BJ (cell line): ENCODE results near the gene KLF5. TPM values are rescaled to one million over a fixed set of nuclear protein-coding genes. Genes with fewer than 3 reads are reported as not detected.
A peak's percentile ranks its signal among the peaks of the same experiment; 100 is the strongest.

Source experiments
- CTCF ChIA-PET: fragments of 350-600 bp; formaldehyde crosslinking; extraction: SDS; loops from one replicate; lab custom pipeline; 2021; ENCODE audit warnings: antibody characterized with exemption, inconsistent platforms; lab: Yijun Ruan, JAX
- POLR2A ChIA-PET: fragments of 300-600 bp; sonication (Branson Sonifier 250); formaldehyde crosslinking; extraction: SDS; loops from one replicate; lab custom pipeline; 2021; ENCODE audit warnings: antibody characterized with exemption; lab: Charles Lee
- DNase-seq: peaks from one replicate; pipeline ENCODE4 v3.0.0-alpha.2; 2011; ENCODE audit warnings: low read depth
- H3K27me3 ChIP-seq: 2 replicates; pipeline ENCODE4 v1.6.0; 2011; ENCODE audit warnings: low read length; ENCODE audit not compliant: control insufficient read depth, insufficient read depth
- H3K36me3 ChIP-seq: 2 replicates; pipeline ENCODE4 v1.5.1; 2011; ENCODE audit warnings: low read length; ENCODE audit not compliant: control insufficient read depth, insufficient read depth
- H3K4me3 ChIP-seq: 2 replicates; pipeline ENCODE4 v1.5.1; 2011; ENCODE audit warnings: low read depth, mild to moderate bottlenecking, control low read depth, low read length
- polyA plus RNA-seq: library from polyadenylated mRNA; depleted of rRNA; stranded (reverse); fragments of >200 nt; gene quantifications from 2 replicates; pipeline ENCODE4 v1.2.3, GENCODE V29; 2011
- TF ChIP-seq, protein P1 (sequence below): IDR thresholded peaks from 2 replicates; pipeline ENCODE4 v1.5.1; 2011; ENCODE audit warnings: low read depth, mild to moderate bottlenecking, control low read depth, inconsistent platforms, low read length, moderate library complexity; ENCODE audit not compliant: insufficient read depth

Gene KLF5
- polyA plus RNA-seq, 1 experiment: 26.7 TPM

DNA sequence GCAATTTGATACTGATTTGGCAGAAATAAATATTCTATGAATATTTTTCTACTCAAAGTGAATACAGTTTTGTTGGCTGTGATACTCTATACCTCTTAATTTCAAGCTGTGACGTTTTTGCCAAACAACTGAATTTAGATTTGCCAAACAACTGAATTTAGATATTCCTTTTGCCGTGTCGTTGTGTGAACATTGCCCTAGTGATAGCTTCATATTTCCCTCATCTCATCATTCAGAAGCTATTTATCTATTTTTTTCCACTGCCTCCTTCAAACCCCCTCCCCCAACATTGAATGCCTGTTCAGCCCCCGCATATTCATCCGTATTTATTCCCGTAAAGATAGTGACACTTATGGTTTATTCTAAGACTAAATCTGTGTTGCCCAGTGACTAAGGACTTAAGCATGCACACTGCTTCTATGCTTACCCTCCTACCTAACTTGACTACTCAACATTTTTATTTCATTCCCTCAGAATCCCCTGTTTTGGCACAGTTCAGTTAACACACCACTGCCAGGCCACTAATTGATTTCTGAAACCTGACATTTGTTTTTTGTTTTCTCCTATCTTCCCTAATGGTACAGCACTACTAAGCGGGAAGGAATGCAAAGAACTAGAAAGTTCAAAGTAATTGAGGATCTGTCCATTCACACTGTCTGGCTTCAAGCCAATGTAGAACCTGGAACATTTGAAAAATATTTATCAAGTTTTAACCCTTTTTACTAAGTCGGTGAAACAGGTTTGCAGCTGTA lies 2.8 kb upstream of the KLF5 start:
- DNase-seq: no peak
- no peak overlapping the region for H3K4me3 ChIP-seq
- H3K27me3 ChIP-seq: no peaks in the 10 kb centered on the region
- no peaks in the 10 kb centered on the region for H3K36me3 ChIP-seq
- ChIA-PET POLR2A (no interaction called here), CTCF (interaction anchor here (0.6 kb wide), 1 partner anchor 82 kb away, joined by 3 read pairs; no protein-coding TSS in a partner anchor)
- TF ChIP-seq, protein P1, sequence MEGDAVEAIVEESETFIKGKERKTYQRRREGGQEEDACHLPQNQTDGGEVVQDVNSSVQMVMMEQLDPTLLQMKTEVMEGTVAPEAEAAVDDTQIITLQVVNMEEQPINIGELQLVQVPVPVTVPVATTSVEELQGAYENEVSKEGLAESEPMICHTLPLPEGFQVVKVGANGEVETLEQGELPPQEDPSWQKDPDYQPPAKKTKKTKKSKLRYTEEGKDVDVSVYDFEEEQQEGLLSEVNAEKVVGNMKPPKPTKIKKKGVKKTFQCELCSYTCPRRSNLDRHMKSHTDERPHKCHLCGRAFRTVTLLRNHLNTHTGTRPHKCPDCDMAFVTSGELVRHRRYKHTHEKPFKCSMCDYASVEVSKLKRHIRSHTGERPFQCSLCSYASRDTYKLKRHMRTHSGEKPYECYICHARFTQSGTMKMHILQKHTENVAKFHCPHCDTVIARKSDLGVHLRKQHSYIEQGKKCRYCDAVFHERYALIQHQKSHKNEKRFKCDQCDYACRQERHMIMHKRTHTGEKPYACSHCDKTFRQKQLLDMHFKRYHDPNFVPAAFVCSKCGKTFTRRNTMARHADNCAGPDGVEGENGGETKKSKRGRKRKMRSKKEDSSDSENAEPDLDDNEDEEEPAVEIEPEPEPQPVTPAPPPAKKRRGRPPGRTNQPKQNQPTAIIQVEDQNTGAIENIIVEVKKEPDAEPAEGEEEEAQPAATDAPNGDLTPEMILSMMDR: no peak

DNA sequence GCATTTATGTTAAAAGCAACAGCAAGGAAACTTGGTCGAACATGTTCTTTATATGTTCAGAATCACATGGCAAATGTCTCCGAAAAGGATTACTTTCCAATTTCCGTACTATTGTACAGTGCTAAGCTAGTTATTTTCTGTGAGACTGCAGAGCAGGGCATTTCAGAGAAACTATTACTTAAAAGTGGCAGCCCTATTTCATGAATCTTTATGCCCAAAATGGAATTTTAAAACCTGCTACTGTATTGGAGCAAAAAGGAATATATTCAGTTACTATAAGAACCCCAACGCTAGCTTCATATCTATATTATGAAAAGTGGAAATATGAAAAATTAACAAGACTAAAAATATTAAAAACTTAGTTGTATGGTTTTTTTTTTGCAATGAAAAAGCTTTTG lies 2.2 kb upstream of the KLF5 start:
- TF ChIP-seq, protein P1: no peak
- Histone ChIP-seq H3K27me3 (no peaks in the 10 kb centered on the region), H3K4me3 (no peak overlapping the region), H3K36me3 (no peaks in the 10 kb centered on the region)
- ChIA-PET CTCF (no interaction called here), POLR2A (interaction anchor here (0.7 kb wide), 1 partner anchor 145 kb away, joined by 7 read pairs; no protein-coding TSS in a partner anchor)
- no peak for DNase-seq

DNA sequence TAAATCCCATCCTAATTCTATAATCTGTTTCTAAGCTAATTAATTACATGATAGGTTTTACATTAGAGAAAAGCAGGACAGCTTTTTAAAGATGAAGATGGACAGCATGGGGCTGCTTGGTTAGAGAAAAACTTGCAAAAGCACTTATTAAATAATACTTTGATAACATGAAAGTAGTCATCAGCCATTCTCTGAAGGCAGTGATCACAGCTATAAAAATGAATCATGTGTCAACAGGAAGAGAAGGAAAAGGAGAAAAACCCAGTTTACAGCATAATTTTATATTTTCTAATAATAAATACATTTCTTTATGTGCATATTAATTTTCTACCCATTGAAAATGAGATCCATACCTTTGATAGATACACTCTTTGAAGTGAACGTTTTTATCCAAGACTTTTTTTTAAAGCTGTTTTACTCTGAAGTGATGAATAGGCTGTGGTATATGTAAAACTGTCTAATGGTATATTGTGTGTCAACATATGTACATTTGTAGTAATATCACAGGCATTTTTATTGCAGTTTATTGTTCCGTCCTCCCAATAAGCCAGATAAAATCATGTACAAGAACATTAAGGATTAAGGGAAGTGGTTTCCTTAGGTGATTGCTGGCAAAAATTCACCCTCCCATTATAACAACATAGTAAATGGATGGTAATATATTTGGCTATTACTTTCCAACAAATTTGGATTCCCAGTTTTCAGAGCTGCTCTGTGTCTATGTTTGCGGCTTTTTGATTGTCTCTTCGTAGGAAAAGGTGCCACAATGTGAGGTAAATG lies 1.3 kb upstream of the KLF5 start:
- no peak for DNase-seq
- Histone ChIP-seq H3K27me3 (no peaks in the 10 kb centered on the region), H3K4me3 (no peak overlapping the region), H3K36me3 (peaks cover 7% of the 10 kb centered on the region)
- CTCF ChIA-PET: interaction anchor here (1.2 kb wide), 1 partner anchor 26 kb away, joined by 3 read pairs; no protein-coding TSS in a partner anchor
- TF ChIP-seq, protein P1: no peak
- POLR2A ChIA-PET: interaction anchor here (0.6 to 0.7 kb wide), 3 partner anchors 144 to 247 kb away, joined by 3 to 7 read pairs (median 5); no protein-coding TSS in a partner anchor

DNA sequence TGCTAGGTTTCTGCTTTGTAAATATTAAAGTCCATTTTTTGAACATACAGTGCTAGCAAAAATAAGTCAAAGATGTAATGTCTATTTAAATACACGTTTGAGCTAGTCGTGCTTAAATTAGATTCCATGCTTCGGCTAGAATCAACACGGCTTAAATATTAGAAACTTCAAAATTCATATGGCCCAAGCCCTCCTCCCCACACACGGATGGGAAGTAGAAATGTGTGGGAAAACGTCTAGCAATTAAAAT lies 816 bp upstream of the KLF5 start:
- CTCF ChIA-PET: interaction anchor here (0.7 to 1.2 kb wide), 3 partner anchors 23 to 723 kb away, joined by 3 to 4 read pairs (median 3); no protein-coding TSS in a partner anchor

More for the DNA sequence above, 816 bp upstream of the KLF5 start:
- POLR2A ChIA-PET: interaction anchor here (0.7 kb wide), 1 partner anchor 213 kb away, joined by 5 read pairs; no protein-coding TSS in a partner anchor
- DNase-seq: no peak
- TF ChIP-seq, protein P1: no peak
- peak overlapping the region; percentile 93 for H3K4me3 ChIP-seq
- peaks cover 7% of the 10 kb centered on the region for H3K36me3 ChIP-seq
- no peaks in the 10 kb centered on the region for H3K27me3 ChIP-seq
